Middle frontal gyrus (tissue), 1 donor: Measurements from ENCODE around the gene ARHGAP24.

Experiments
- DNase-seq: peaks from one replicate; pipeline ENCODE4 v3.0.0-alpha.2; 2015; ENCODE audit warnings: low spot score; ENCODE audit errors: extremely low spot score

Gene ARHGAP24

GRCh38 chr4:85774489-85774888 is 299.5 kb downstream of the ARHGAP24 start:
- DNase-seq: no peak

- no peak for DNase-seq
Measured at GRCh38 chr4:85776096-85776495, 301.1 kb downstream of the ARHGAP24 start.

- DNase-seq: no peak
Measured at GRCh38 chr4:85776579-85776978, 301.6 kb downstream of the ARHGAP24 start.

GRCh38 chr4:85777908-85778631 is 303.1 kb downstream of the ARHGAP24 start:
- DNase-seq: no peak

- DNase-seq: no peak
Measured at GRCh38 chr4:85778632-85779131, 303.7 kb downstream of the ARHGAP24 start.

GRCh38 chr4:85779165-85779564 is 304.2 kb downstream of the ARHGAP24 start:
- no peak for DNase-seq

- no peak for DNase-seq
Measured at GRCh38 chr4:85780664-85781063, 305.7 kb downstream of the ARHGAP24 start.

GRCh38 chr4:85783483-85783882 is 308.5 kb downstream of the ARHGAP24 start:
- DNase-seq: no peak

GRCh38 chr4:85783900-85784299 is 308.9 kb downstream of the ARHGAP24 start:
- DNase-seq: no peak

GRCh38 chr4:85784348-85784747 is 309.4 kb downstream of the ARHGAP24 start:
- DNase-seq: no peak

- DNase-seq: no peak
Measured at GRCh38 chr4:85784947-85785346, 310.0 kb downstream of the ARHGAP24 start.

- DNase-seq: no peak
Measured at GRCh38 chr4:85787133-85787532, 312.2 kb downstream of the ARHGAP24 start.

GRCh38 chr4:85788604-85789003 is 313.7 kb downstream of the ARHGAP24 start:
- no peak for DNase-seq

- DNase-seq: no peak
Measured at GRCh38 chr4:85789241-85789640, 314.3 kb downstream of the ARHGAP24 start.

- DNase-seq: no peak
Measured at GRCh38 chr4:85790582-85790981, 315.6 kb downstream of the ARHGAP24 start.

GRCh38 chr4:85792376-85793232 is 317.7 kb downstream of the ARHGAP24 start:
- no peak for DNase-seq

- no peak for DNase-seq
Measured at GRCh38 chr4:85793233-85793585, 318.3 kb downstream of the ARHGAP24 start.

- DNase-seq: no peak
Measured at GRCh38 chr4:85798012-85798770, 323.2 kb downstream of the ARHGAP24 start.

- DNase-seq: no peak
Measured at GRCh38 chr4:85803856-85804255, 328.9 kb downstream of the ARHGAP24 start.

GRCh38 chr4:85805891-85806290 is 330.9 kb downstream of the ARHGAP24 start:
- no peak for DNase-seq

GRCh38 chr4:85806334-85806733 is 331.4 kb downstream of the ARHGAP24 start:
- no peak for DNase-seq
